WTC11 (cell line): Measurements from ENCODE around the gene PTGR2. TPM values are rescaled to one million over a fixed set of nuclear protein-coding genes. Genes with fewer than 3 reads are reported as not detected.

ENCODE experiments used
- ATAC-seq: fragments of 200-7000 bp; cut with Tn5 transposase; 2 replicates; pipeline ENCODE4 v1.10.0; 2021; ENCODE audit warnings: mild to moderate bottlenecking, moderate library complexity
- CTCF ChIA-PET: fragments of 300-600 bp; sonication (Branson Sonifier 250); formaldehyde crosslinking; loops from one replicate; lab custom pipeline; 2021; ENCODE audit warnings: antibody characterized with exemption; lab: Charles Lee
- POLR2A ChIA-PET: fragments of 350-600 bp; sonication (Branson Sonifier 250); formaldehyde crosslinking; loops from one replicate; lab custom pipeline; 2021; ENCODE audit warnings: antibody characterized with exemption; lab: Charles Lee
- DNase-seq: peaks from one replicate; pipeline ENCODE4 v3.0.0; 2021; ENCODE audit warnings: low spot score
- H3K27ac Mint-ChIP-seq: 2 replicates; pipeline ENCODE4 v1.8.0; 2021; ENCODE audit warnings: mixed read lengths
- H3K27me3 Mint-ChIP-seq: 2 replicates; pipeline ENCODE4 v1.8.0; 2021; ENCODE audit warnings: low read depth, mild to moderate bottlenecking, moderate library complexity, mixed read lengths
- H3K36me3 Mint-ChIP-seq: 2 replicates; pipeline ENCODE4 v1.8.0; 2021; ENCODE audit warnings: mixed read lengths
- H3K4me1 Mint-ChIP-seq: 2 replicates; pipeline ENCODE4 v1.8.0; 2022; ENCODE audit warnings: mixed read lengths
- H3K4me3 Mint-ChIP-seq: 2 replicates; pipeline ENCODE4 v1.8.0; 2021; ENCODE audit warnings: mild to moderate bottlenecking, moderate library complexity, mixed read lengths
- H3K9me3 Mint-ChIP-seq: 2 replicates; pipeline ENCODE4 v1.8.0; 2021; ENCODE audit warnings: mixed read lengths
- ATF1 ChIP-seq: sonication (generic); formaldehyde crosslinking; IDR thresholded peaks from 2 replicates; pipeline ENCODE4 v1.8.1; 2023; ENCODE audit warnings: mild to moderate bottlenecking, moderate library complexity, missing genetic modification reagents
- CREB1 ChIP-seq: sonication (generic); formaldehyde crosslinking; IDR thresholded peaks from 2 replicates; pipeline ENCODE4 v1.8.0; 2023; ENCODE audit warnings: mild to moderate bottlenecking, missing genetic modification reagents
- FOXK1 ChIP-seq: sonication (generic); formaldehyde crosslinking; IDR thresholded peaks from 2 replicates; pipeline ENCODE4 v1.8.0; 2022; ENCODE audit warnings: mild to moderate bottlenecking, moderate library complexity, missing genetic modification reagents
- FOXP1 ChIP-seq: sonication (generic); formaldehyde crosslinking; IDR thresholded peaks from 2 replicates; pipeline ENCODE4 v1.8.0; 2022; ENCODE audit warnings: missing genetic modification reagents, mild to moderate bottlenecking, moderate library complexity, borderline replicate concordance
- FOXP4 ChIP-seq: sonication (generic); formaldehyde crosslinking; IDR thresholded peaks from 2 replicates; pipeline ENCODE4 v1.8.0; 2022; ENCODE audit warnings: mild to moderate bottlenecking, missing genetic modification reagents
- GTF2I ChIP-seq: fragments of 250-450 bp; sonication (Bioruptor Pico); conservative IDR thresholded peaks from 2 replicates; pipeline ENCODE4 v1.4.0; 2021; ENCODE audit warnings: mild to moderate bottlenecking
- MLX ChIP-seq: sonication (generic); formaldehyde crosslinking; IDR thresholded peaks from 2 replicates; pipeline ENCODE4 v1.8.1; 2023; ENCODE audit warnings: mild to moderate bottlenecking, missing genetic modification reagents, moderate library complexity
- MXD4 ChIP-seq: fragments of 250-450 bp; sonication (Bioruptor Pico); IDR thresholded peaks from 2 replicates; pipeline ENCODE4 v1.8.0; 2021; ENCODE audit warnings: mild to moderate bottlenecking, moderate library complexity, borderline replicate concordance
- NR1H2 ChIP-seq: sonication (generic); formaldehyde crosslinking; IDR thresholded peaks from 2 replicates; pipeline ENCODE4 v1.9.0; 2021; ENCODE audit warnings: mild to moderate bottlenecking, moderate library complexity, missing genetic modification reagents
- NR2C2 ChIP-seq: sonication (generic); formaldehyde crosslinking; IDR thresholded peaks from 2 replicates; pipeline ENCODE4 v1.8.0; 2022; ENCODE audit warnings: mild to moderate bottlenecking, missing genetic modification reagents
- NR3C1 ChIP-seq: sonication (generic); formaldehyde crosslinking; conservative IDR thresholded peaks from 2 replicates; pipeline ENCODE4 v1.8.1; 2023; ENCODE audit warnings: low read depth, mild to moderate bottlenecking, missing genetic modification reagents
- PREB ChIP-seq: sonication (generic); formaldehyde crosslinking; IDR thresholded peaks from 2 replicates; pipeline ENCODE4 v1.8.1; 2022; ENCODE audit warnings: mild to moderate bottlenecking, missing genetic modification reagents, moderate library complexity, borderline replicate concordance
- SOX15 ChIP-seq: fragments of 250-450 bp; sonication (Bioruptor Pico); IDR thresholded peaks from 2 replicates; pipeline ENCODE4 v1.9.0; 2021; ENCODE audit warnings: mild to moderate bottlenecking
- TP53 ChIP-seq: sonication (generic); formaldehyde crosslinking; IDR thresholded peaks from 2 replicates; pipeline ENCODE4 v1.8.1; 2023; ENCODE audit warnings: mild to moderate bottlenecking, missing genetic modification reagents
- ZNF425 ChIP-seq: fragments of 250-450 bp; sonication (Bioruptor Pico); conservative IDR thresholded peaks from 2 replicates; pipeline ENCODE4 v1.9.0; 2021; ENCODE audit warnings: mild to moderate bottlenecking
- ZNF671 ChIP-seq: fragments of 250-450 bp; sonication (Bioruptor Pico); IDR thresholded peaks from 2 replicates; pipeline ENCODE4 v1.8.0; 2021; ENCODE audit warnings: mild to moderate bottlenecking
- total RNA-seq: library from RNA; stranded (reverse); gene quantifications from 3 replicates; pipeline ENCODE4 v1.2.3, GENCODE V29; 2021
- TF ChIP-seq, protein P1 (sequence below): sonication (generic); formaldehyde crosslinking; IDR thresholded peaks from 2 replicates; pipeline ENCODE4 v1.8.1; 2022; ENCODE audit warnings: mild to moderate bottlenecking, moderate library complexity, missing genetic modification reagents
- TF ChIP-seq, protein P2 (sequence below): sonication (generic); formaldehyde crosslinking; IDR thresholded peaks from 2 replicates; pipeline ENCODE4 v1.8.0; 2023; ENCODE audit warnings: missing genetic modification reagents
- TF ChIP-seq, protein P3 (sequence below): sonication (generic); formaldehyde crosslinking; IDR thresholded peaks from 2 replicates; pipeline ENCODE4 v1.8.1; 2023; ENCODE audit warnings: mild to moderate bottlenecking, missing genetic modification reagents, moderate library complexity
- TF ChIP-seq, protein P4 (sequence below): sonication (generic); formaldehyde crosslinking; IDR thresholded peaks from 2 replicates; pipeline ENCODE4 v1.8.1; 2023; ENCODE audit warnings: mild to moderate bottlenecking, missing genetic modification reagents

Gene PTGR2
- total RNA-seq, 1 experiment from 2014 or later: 20.7 TPM

DNA sequence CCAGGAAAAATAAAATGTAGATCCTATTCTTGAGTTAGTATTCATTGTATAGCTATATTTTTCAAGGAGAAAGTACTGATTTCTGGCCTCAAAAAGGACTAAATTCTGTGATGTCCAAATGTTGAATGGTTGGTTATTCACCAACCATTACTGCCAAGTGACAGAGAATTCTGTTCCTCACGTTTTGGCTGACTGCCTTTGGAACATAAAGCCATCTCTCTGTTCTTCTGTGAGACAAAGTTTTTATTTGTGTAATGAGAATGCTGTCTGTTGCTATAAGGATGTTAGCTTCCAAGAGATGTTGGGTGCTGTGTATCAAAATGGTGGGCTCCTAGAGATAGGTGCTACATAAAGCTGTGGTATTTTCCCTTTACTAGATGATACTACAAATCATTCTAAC lies 44.3 kb downstream of the PTGR2 start (continued):
- TF ChIP-seq SOX15 (CRISPR knock-in tag): no peak
- TF ChIP-seq NR2C2: no peak
- TF ChIP-seq NR3C1 (CRISPR knock-in tag): no peak
- no peak for TF ChIP-seq PREB (CRISPR knock-in tag)
- no peak for TF ChIP-seq TP53
- no peak for TF ChIP-seq FOXP1 (CRISPR knock-in tag)
- TF ChIP-seq MXD4 (CRISPR knock-in tag): no peak

DNA sequence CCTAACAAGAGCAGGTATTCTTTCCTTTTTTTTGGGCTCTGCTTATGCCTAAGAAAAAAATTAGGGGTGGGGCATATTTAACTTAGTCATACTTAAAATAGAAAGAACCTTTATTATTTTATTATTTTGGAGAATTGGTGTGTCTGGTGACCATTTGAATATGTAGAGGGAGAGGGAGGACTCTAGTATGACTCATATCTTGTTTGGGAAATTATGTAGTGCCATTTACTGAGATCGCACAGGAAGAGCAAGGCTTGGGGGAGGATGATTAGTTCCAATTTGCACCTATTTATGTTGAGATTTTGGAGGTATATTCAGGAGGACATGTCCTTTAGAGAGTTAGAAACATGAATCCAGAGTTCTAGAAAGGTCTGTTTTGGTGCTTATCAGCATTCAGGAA lies 44.9 kb downstream of the PTGR2 start:
- ChIA-PET POLR2A (no interaction called here), CTCF (no interaction called here)
- Mint-ChIP-seq H3K9me3 (no peaks in the 10 kb centered on the region), H3K4me3 (no peak overlapping the region), H3K27me3 (no peaks in the 10 kb centered on the region), H3K36me3 (peaks cover 47% of the 10 kb centered on the region), H3K27ac (no peak overlapping the region), H3K4me1 (no peaks in the 10 kb centered on the region)
- TF ChIP-seq ZNF671: no peak
- TF ChIP-seq TP53: no peak
- DNase-seq: no peak
- ATAC-seq: no peak

GRCh38 chr14:73903028-73903427 lies 51.4 kb downstream of the PTGR2 start:
- TF ChIP-seq ATF1 (no peak), MLX (no peak), MXD4 (CRISPR knock-in tag) (no peak)
- TF ChIP-seq, all 79 proteins: peak for 0
- DNase-seq (no peak), ATAC-seq (no peak)
- H3K4me1 Mint-ChIP-seq: no peaks in the 10 kb centered on the region
- no peaks in the 10 kb centered on the region for H3K9me3 Mint-ChIP-seq
- H3K4me3 Mint-ChIP-seq: no peak overlapping the region
- POLR2A ChIA-PET: no interaction called here
- peaks cover 39% of the 10 kb centered on the region for H3K36me3 Mint-ChIP-seq
- CTCF ChIA-PET: no interaction called here
- no peak overlapping the region for H3K27ac Mint-ChIP-seq
- H3K27me3 Mint-ChIP-seq: no peaks in the 10 kb centered on the region

- Mint-ChIP-seq H3K27me3 (no peaks in the 10 kb centered on the region), H3K36me3 (peaks cover 72% of the 10 kb centered on the region), H3K4me3 (no peak overlapping the region), H3K9me3 (peaks cover 14% of the 10 kb centered on the region), H3K27ac (no peak overlapping the region), H3K4me1 (no peaks in the 10 kb centered on the region)
- ATAC-seq (no peak), DNase-seq (no peak)
- TF ChIP-seq NR2C2 (no peak), SOX15 (CRISPR knock-in tag) (no peak), ZNF425 (no peak), NR1H2 (CRISPR knock-in tag) (no peak), FOXP4 (CRISPR knock-in tag) (no peak), FOXK1 (CRISPR knock-in tag) (no peak), GTF2I (CRISPR knock-in tag) (no peak), CREB1 (CRISPR knock-in tag) (no peak)
- TF ChIP-seq, protein P1, sequence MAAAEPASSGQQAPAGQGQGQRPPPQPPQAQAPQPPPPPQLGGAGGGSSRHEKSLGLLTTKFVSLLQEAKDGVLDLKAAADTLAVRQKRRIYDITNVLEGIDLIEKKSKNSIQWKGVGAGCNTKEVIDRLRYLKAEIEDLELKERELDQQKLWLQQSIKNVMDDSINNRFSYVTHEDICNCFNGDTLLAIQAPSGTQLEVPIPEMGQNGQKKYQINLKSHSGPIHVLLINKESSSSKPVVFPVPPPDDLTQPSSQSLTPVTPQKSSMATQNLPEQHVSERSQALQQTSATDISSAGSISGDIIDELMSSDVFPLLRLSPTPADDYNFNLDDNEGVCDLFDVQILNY (CRISPR knock-in tag): no peak
- TF ChIP-seq, protein P2, sequence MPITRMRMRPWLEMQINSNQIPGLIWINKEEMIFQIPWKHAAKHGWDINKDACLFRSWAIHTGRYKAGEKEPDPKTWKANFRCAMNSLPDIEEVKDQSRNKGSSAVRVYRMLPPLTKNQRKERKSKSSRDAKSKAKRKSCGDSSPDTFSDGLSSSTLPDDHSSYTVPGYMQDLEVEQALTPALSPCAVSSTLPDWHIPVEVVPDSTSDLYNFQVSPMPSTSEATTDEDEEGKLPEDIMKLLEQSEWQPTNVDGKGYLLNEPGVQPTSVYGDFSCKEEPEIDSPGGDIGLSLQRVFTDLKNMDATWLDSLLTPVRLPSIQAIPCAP (CRISPR knock-in tag): no peak
- TF ChIP-seq, protein P3, sequence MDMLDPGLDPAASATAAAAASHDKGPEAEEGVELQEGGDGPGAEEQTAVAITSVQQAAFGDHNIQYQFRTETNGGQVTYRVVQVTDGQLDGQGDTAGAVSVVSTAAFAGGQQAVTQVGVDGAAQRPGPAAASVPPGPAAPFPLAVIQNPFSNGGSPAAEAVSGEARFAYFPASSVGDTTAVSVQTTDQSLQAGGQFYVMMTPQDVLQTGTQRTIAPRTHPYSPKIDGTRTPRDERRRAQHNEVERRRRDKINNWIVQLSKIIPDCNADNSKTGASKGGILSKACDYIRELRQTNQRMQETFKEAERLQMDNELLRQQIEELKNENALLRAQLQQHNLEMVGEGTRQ: no peak
- TF ChIP-seq, protein P4, sequence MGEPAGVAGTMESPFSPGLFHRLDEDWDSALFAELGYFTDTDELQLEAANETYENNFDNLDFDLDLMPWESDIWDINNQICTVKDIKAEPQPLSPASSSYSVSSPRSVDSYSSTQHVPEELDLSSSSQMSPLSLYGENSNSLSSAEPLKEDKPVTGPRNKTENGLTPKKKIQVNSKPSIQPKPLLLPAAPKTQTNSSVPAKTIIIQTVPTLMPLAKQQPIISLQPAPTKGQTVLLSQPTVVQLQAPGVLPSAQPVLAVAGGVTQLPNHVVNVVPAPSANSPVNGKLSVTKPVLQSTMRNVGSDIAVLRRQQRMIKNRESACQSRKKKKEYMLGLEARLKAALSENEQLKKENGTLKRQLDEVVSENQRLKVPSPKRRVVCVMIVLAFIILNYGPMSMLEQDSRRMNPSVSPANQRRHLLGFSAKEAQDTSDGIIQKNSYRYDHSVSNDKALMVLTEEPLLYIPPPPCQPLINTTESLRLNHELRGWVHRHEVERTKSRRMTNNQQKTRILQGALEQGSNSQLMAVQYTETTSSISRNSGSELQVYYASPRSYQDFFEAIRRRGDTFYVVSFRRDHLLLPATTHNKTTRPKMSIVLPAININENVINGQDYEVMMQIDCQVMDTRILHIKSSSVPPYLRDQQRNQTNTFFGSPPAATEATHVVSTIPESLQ (CRISPR knock-in tag): no peak
- CTCF ChIA-PET: no interaction called here
- POLR2A ChIA-PET: no interaction called here
Observed at GRCh38 chr14:73909681-73910080, 58.0 kb downstream of the PTGR2 start.
